ENCODE data around the gene SLC9A3. TPM values are rescaled to one million over a fixed set of nuclear protein-coding genes. Genes with fewer than 3 reads are reported as not detected.

SLC9A3 gene
- total RNA-seq, 1 donor from 2014 or later, result 1.3 TPM

- no peak for TF ChIP-seq CTCF (conservative IDR thresholded peaks at IDR 0.05; ENCODE audit: low read depth, low read length)
- DNase-seq (ENCODE audit: low read depth), result no peak
- no peak overlapping the region for H3K4me3 ChIP-seq (ENCODE audit: low read depth, low read length)
These were observed 95.3 kb downstream of the SLC9A3 start for GRCh38 chr5:428754-429452.

DNA sequence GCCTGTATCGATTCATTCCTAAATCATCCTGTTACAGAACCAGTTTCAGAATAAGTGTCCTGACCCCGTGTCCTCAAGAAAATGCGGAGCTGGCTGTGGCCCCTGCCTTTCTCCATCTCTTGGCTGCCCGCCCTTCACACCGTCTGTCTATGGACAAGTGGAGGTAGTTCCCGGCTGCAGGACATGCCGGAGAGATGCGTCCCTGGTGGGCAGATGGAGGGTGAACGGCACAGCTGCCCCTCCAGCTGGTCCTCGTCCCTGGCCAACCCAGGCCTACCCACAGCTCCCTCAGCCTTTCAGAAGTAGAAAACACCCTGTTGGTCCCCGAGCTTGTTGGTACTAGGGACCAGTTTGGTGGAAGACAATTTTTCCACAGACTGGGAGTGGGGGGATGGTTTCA is 96.0 kb downstream of the SLC9A3 start:
- DNase-seq (ENCODE audit: low read depth), result no peak
- no peak for TF ChIP-seq CTCF (conservative IDR thresholded peaks at IDR 0.05; ENCODE audit: low read depth, low read length)
- no peak overlapping the region for H3K4me3 ChIP-seq (ENCODE audit: low read depth, low read length)

- no peak for TF ChIP-seq CTCF (conservative IDR thresholded peaks at IDR 0.05; ENCODE audit: low read depth, low read length)
- DNase-seq (ENCODE audit: low read depth), result no peak
- no peak overlapping the region for H3K4me3 ChIP-seq (ENCODE audit: low read depth, low read length)
These were observed 96.7 kb downstream of the SLC9A3 start for GRCh38 chr5:427415-428087.

GRCh38 chr5:426392-426976 is 97.8 kb downstream of the SLC9A3 start:
- DNase-seq (ENCODE audit: low read depth), result no peak
- H3K4me3 ChIP-seq (ENCODE audit: low read depth, low read length), result no peak overlapping the region
- no peak for TF ChIP-seq CTCF (conservative IDR thresholded peaks at IDR 0.05; ENCODE audit: low read depth, low read length)

DNA sequence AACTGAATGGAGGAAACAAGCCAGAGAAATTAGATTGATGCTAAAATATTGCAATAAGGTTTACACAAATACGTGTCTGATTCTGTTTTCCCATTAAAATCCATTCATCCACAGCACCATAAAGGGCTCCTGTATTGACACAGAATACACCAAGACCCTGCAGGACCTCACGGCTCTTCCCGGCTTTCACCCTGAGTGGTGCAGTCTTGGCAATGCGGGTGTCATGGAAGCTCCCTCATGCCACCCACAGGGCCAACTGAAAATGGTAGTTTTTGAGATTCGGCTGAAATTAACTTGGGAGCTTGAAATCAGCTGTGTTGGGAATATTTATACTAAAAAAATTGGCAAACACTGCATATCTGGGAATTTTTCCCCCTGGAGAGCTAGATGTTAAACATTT is 98.5 kb downstream of the SLC9A3 start:
- peak; percentile 40 for TF ChIP-seq CTCF (conservative IDR thresholded peaks at IDR 0.05; ENCODE audit: low read depth, low read length)
- no peak overlapping the region for H3K4me3 ChIP-seq (ENCODE audit: low read depth, low read length)
- no peak for DNase-seq (ENCODE audit: low read depth)

GRCh38 chr5:424301-425110 is 99.7 kb downstream of the SLC9A3 start:
- no peak for DNase-seq (ENCODE audit: low read depth)
- no peak overlapping the region for H3K4me3 ChIP-seq (ENCODE audit: low read depth, low read length)
- no peak for TF ChIP-seq CTCF (conservative IDR thresholded peaks at IDR 0.05; ENCODE audit: low read depth, low read length)

Data from epithelial cell of proximal tubule (primary cell).